Astrocyte (in vitro differentiated cells and primary cell): ENCODE measurements around the gene AKT3. TPM values are rescaled to one million over a fixed set of nuclear protein-coding genes. Genes with fewer than 3 reads are reported as not detected.

Experiments used
- DNase-seq: peaks from one replicate; pipeline ENCODE4 v3.0.0-alpha.2; 2010; ENCODE audit warnings: low read depth
- FAIRE-seq: peaks from 2 replicates; lab custom pipeline; 2011; peaks lifted over from hg19 to GRCh38; lab: Jason Lieb, UNC
- H2AFZ ChIP-seq: 2 replicates; pipeline ENCODE4 v1.6.0; 2012; ENCODE audit warnings: low read depth, low read length, inconsistent platforms
- H3K27ac ChIP-seq: 2 replicates; pipeline ENCODE4 v1.5.1; 2011; ENCODE audit warnings: low read depth, low read length, inconsistent platforms
- H3K27me3 ChIP-seq: 2 replicates; pipeline ENCODE4 v1.6.0; 2011; ENCODE audit warnings: low read length, inconsistent platforms; ENCODE audit not compliant: insufficient read depth
- H3K36me3 ChIP-seq: 2 replicates; pipeline ENCODE4 v1.5.1; 2011; ENCODE audit warnings: low read length, inconsistent platforms; ENCODE audit not compliant: insufficient read depth
- H3K4me1 ChIP-seq: 2 replicates; pipeline ENCODE4 v1.5.1; 2011; ENCODE audit warnings: low read length, inconsistent platforms; ENCODE audit not compliant: insufficient read depth
- H3K4me2 ChIP-seq: 2 replicates; pipeline ENCODE4 v1.6.0; 2012; ENCODE audit warnings: low read length, inconsistent platforms
- H3K4me3 ChIP-seq: 2 replicates; pipeline ENCODE4 v1.5.1; 2011; ENCODE audit warnings: low read depth, mild to moderate bottlenecking, low read length, inconsistent platforms; ENCODE audit not compliant: insufficient read depth
- H3K79me2 ChIP-seq: 2 replicates; pipeline ENCODE4 v1.6.0; 2012; ENCODE audit warnings: mild to moderate bottlenecking, low read length, inconsistent platforms; ENCODE audit not compliant: insufficient read depth
- H3K9ac ChIP-seq: 2 replicates; pipeline ENCODE4 v1.6.0; 2012; ENCODE audit warnings: mild to moderate bottlenecking, low read length, inconsistent platforms
- H3K9me3 ChIP-seq: 2 replicates; pipeline ENCODE4 v1.5.1; 2012; ENCODE audit warnings: low read depth, mild to moderate bottlenecking, low read length, inconsistent platforms; ENCODE audit not compliant: insufficient read depth
- H4K20me1 ChIP-seq: 2 replicates; pipeline ENCODE4 v1.6.0; 2012; ENCODE audit warnings: low read length, inconsistent platforms; ENCODE audit not compliant: insufficient read depth
- H3K27ac Mint-ChIP-seq: one replicate; pipeline ENCODE4 v1.8.0; 2021; ENCODE audit warnings: mild to moderate bottlenecking, mixed read lengths; ENCODE audit not compliant: unreplicated experiment
- H3K27me3 Mint-ChIP-seq: one replicate; pipeline ENCODE4 v1.8.0; 2021; ENCODE audit warnings: low read depth, mixed read lengths; ENCODE audit not compliant: unreplicated experiment
- H3K36me3 Mint-ChIP-seq: one replicate; pipeline ENCODE4 v1.8.0; 2021; ENCODE audit warnings: low read depth, mixed read lengths; ENCODE audit not compliant: unreplicated experiment
- H3K4me1 Mint-ChIP-seq: one replicate; pipeline ENCODE4 v1.8.0; 2021; ENCODE audit warnings: low read depth, mixed read lengths; ENCODE audit not compliant: unreplicated experiment
- H3K4me3 Mint-ChIP-seq: one replicate; pipeline ENCODE4 v1.8.0; 2021; ENCODE audit warnings: mild to moderate bottlenecking, moderate library complexity, mixed read lengths; ENCODE audit not compliant: unreplicated experiment
- H3K9me3 Mint-ChIP-seq: one replicate; pipeline ENCODE4 v1.8.0; 2021; ENCODE audit warnings: mild to moderate bottlenecking, mixed read lengths; ENCODE audit not compliant: unreplicated experiment
- EZH2 ChIP-seq: IDR thresholded peaks from 2 replicates; pipeline ENCODE4 v1.6.1; 2012; ENCODE audit warnings: mild to moderate bottlenecking, low read length, inconsistent platforms; ENCODE audit not compliant: insufficient read depth
- total RNA-seq: library from RNA; stranded (reverse); gene quantifications from 2 replicates; pipeline ENCODE4 v1.2.1, GENCODE V29; 2021
- TF ChIP-seq, protein P1 (sequence below): IDR thresholded peaks from 2 replicates; pipeline ENCODE4 v1.5.1; 2011; ENCODE audit warnings: low read depth, mild to moderate bottlenecking, inconsistent platforms, low read length, moderate library complexity; ENCODE audit not compliant: insufficient read depth

The AKT3 gene
- total RNA-seq, 1 donor from 2014 or later: 64.5 TPM

DNA sequence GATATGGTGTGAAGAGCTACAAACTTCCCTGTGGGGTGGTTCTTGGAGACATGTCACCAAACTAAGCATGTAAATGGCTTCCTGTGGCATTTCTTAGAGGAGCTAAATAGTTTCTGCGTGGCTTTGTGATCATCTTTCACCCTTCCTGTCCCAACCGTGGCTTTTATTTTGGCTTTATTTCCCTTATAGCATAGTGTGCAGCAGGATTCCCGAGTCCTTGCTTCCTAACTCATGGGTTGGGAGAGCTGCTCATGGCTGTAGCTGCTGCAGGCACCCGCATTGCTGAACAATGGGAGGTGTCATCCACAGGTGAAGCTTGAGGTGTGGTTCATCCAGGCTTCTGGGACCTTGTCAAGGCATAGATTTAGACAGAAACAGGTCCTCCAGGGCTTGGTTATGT lies 402.2 kb downstream of the AKT3 start:
- H3K4me2 ChIP-seq: no peak overlapping the region
- H3K9me3 ChIP-seq: no peaks in the 10 kb centered on the region
- H3K27me3 ChIP-seq: no peaks in the 10 kb centered on the region
- Mint-ChIP-seq H3K36me3 (peaks cover 9% of the 10 kb centered on the region), H3K27me3 (no peaks in the 10 kb centered on the region), H3K4me1 (no peaks in the 10 kb centered on the region), H3K4me3 (no peak overlapping the region), H3K27ac (no peak overlapping the region), H3K9me3 (no peaks in the 10 kb centered on the region)
- H2AFZ ChIP-seq: no peak overlapping the region
- H3K4me3 ChIP-seq: no peak overlapping the region
- H3K4me1 ChIP-seq: no peaks in the 10 kb centered on the region
- TF ChIP-seq, protein P1, sequence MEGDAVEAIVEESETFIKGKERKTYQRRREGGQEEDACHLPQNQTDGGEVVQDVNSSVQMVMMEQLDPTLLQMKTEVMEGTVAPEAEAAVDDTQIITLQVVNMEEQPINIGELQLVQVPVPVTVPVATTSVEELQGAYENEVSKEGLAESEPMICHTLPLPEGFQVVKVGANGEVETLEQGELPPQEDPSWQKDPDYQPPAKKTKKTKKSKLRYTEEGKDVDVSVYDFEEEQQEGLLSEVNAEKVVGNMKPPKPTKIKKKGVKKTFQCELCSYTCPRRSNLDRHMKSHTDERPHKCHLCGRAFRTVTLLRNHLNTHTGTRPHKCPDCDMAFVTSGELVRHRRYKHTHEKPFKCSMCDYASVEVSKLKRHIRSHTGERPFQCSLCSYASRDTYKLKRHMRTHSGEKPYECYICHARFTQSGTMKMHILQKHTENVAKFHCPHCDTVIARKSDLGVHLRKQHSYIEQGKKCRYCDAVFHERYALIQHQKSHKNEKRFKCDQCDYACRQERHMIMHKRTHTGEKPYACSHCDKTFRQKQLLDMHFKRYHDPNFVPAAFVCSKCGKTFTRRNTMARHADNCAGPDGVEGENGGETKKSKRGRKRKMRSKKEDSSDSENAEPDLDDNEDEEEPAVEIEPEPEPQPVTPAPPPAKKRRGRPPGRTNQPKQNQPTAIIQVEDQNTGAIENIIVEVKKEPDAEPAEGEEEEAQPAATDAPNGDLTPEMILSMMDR: no peak
- TF ChIP-seq EZH2: no peak
- no peak overlapping the region for H3K27ac ChIP-seq
- H3K36me3 ChIP-seq: no peaks in the 10 kb centered on the region
- H3K79me2 ChIP-seq: no peaks in the 10 kb centered on the region
- FAIRE-seq (no peak), DNase-seq (no peak)
- no peaks in the 10 kb centered on the region for H4K20me1 ChIP-seq
- H3K9ac ChIP-seq: no peak overlapping the region

DNA sequence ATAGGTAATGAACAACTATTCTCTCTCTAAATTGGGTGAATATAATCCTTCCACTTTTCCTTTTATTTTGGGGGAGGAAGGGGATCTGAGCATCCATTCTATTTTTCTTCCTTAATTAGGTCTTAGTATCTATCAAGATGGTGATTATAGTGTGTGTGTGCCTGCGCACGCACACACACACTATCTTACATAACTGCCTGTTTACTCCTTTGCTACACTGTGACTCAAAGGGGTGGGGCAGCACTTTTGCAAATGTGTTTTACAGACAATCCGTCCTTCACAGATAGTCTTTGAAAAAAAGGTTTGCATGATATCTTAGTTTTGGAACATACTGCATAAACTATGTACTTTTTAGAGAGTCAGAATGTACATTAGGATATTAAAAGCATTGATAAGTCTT lies 402.7 kb downstream of the AKT3 start:
- H3K27ac Mint-ChIP-seq: no peak overlapping the region

DNA sequence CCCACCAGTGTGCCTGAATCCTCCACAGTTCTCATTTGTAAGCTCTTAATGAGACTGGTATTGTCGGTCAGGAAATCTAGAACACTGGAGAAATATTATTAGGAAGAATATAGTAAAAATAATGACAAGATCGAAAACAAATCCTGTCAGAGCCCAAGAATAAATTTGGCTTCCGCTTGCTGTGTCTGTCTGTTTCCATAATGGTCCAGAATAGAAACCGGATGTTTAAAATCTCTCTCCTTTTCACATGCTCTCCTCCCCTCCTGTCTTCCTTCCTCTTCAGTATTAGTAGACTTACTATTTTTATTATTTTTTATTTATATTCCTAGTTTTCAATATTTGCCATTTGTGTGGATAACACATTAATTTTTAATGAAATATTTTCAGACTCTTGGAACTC lies 406.5 kb downstream of the AKT3 start:
- no peaks in the 10 kb centered on the region for H3K9me3 ChIP-seq
- peaks cover 3% of the 10 kb centered on the region for H3K4me1 ChIP-seq
- Mint-ChIP-seq H3K9me3 (no peaks in the 10 kb centered on the region), H3K36me3 (peaks cover 9% of the 10 kb centered on the region), H3K27ac (no peak overlapping the region), H3K4me3 (no peak overlapping the region), H3K4me1 (no peaks in the 10 kb centered on the region), H3K27me3 (no peaks in the 10 kb centered on the region)
- no peaks in the 10 kb centered on the region for H4K20me1 ChIP-seq
- no peak overlapping the region for H3K27ac ChIP-seq
- no peak for DNase-seq
- no peaks in the 10 kb centered on the region for H3K79me2 ChIP-seq
- no peak for FAIRE-seq
- no peak for TF ChIP-seq EZH2
- TF ChIP-seq, protein P1: no peak
- no peak overlapping the region for H3K9ac ChIP-seq
- H3K27me3 ChIP-seq: no peaks in the 10 kb centered on the region
- no peak overlapping the region for H3K4me3 ChIP-seq
- peaks cover 5% of the 10 kb centered on the region for H3K36me3 ChIP-seq
- no peak overlapping the region for H2AFZ ChIP-seq
- no peak overlapping the region for H3K4me2 ChIP-seq

More for the DNA sequence above, 402.7 kb downstream of the AKT3 start:
- H3K4me1 ChIP-seq: no peaks in the 10 kb centered on the region
- Mint-ChIP-seq H3K27me3 (no peaks in the 10 kb centered on the region), H3K9me3 (no peaks in the 10 kb centered on the region), H3K4me3 (no peak overlapping the region), H3K36me3 (peaks cover 12% of the 10 kb centered on the region), H3K4me1 (no peaks in the 10 kb centered on the region)
- no peak overlapping the region for H3K4me3 ChIP-seq
- H3K9me3 ChIP-seq: no peaks in the 10 kb centered on the region
- H3K36me3 ChIP-seq: no peaks in the 10 kb centered on the region
- no peak for FAIRE-seq
- no peaks in the 10 kb centered on the region for H4K20me1 ChIP-seq
- no peaks in the 10 kb centered on the region for H3K79me2 ChIP-seq
- TF ChIP-seq, protein P1: no peak
- no peak for TF ChIP-seq EZH2
- peak; percentile 32 for DNase-seq
- H3K27me3 ChIP-seq: no peaks in the 10 kb centered on the region
- H3K4me2 ChIP-seq: no peak overlapping the region
- H3K9ac ChIP-seq: no peak overlapping the region
- H3K27ac ChIP-seq: no peak overlapping the region
- H2AFZ ChIP-seq: no peak overlapping the region
